HG02798 (cell line): Measurements from ENCODE around the gene PITX3.
"Not testable (repeated sequence)": the region's sequence is repeated elsewhere in the genome, so short reads cannot be mapped to it uniquely, and the experiment has no call there.

ENCODE experiments used
- ATAC-seq: cut with Tn5 transposase; IDR thresholded peaks from one replicate; pipeline ENCODE4 v1.9.1; 2021; ENCODE audit warnings: mild to moderate bottlenecking; ENCODE audit not compliant: unreplicated experiment, poor library complexity

PITX3 gene

GRCh38 chr10:102230264-102230860 lies 10.9 kb downstream of the PITX3 start:
- no peak for ATAC-seq

DNA sequence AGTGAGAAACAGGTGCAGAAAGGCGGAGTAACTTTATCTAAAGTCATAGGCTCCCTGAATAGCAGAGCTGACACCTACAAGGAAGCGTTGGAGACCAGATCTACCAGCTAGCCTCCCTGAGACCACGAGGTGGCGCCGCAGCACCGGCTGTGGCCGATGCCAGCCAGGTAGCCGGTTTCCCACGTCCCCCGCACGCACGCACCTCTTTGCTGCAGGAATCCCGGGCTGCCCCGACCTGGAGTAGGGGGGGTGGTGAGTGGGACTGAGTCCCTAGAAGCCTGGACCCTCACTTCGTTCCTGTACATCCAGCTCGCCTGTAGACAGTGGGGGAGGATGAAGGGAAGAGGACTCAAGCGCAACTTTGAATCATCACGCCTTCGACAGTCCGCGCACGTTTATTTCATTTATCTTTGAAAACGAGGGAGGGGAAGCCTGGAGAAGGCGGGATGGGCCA lies 11.5 kb downstream of the PITX3 start:
- peak; percentile 42 for ATAC-seq

- ATAC-seq, result no peak
These were observed 14.3 kb downstream of the PITX3 start for GRCh38 chr10:102227050-102227449.

GRCh38 chr10:102226542-102226870 lies 14.8 kb downstream of the PITX3 start:
- ATAC-seq, result no peak

DNA sequence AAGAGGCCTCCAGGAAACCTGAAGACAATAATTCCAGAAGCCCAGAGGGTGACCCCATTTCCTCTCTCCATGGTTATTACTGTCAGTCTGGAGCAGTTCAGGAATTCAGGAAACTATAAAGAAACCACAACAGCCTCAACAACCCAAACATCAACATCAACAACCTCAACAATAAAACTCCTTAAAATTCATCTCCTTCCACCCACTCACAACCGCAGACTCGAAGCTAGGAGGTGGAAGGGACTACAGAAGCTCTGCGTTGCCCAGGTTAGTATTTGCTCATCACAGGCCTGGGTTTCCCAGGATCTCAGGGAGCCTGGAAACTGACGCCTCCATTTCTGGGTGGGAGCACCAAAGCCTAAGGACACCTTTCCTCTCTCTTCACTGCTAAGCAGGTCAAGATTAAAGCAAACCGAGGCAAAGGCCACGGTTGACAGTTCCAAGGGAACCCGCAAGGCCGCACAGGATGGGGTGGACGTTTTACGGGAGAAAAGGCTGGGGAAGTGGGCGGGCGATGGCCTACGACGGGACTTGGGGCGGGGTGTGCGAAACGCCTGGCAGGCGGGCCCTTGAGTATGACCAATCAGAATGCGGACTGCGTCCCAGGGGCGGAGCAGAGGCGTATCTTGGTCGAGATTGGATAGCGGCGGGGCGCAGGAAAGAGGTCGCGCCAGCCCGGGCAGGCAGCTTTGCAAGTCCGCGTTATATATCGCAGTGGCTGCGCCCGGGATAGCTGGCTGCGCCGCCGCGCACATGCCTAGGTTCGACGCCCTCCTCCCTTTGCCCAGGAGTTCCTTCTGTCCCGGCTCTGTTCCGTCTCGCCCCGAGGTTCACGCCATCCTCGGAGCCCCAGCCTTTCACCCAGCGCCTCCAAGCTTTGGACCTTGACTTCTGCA lies 15.4 kb downstream of the PITX3 start, which contains the start of gene ELOVL3:
ELOVL3 (plus strand) TSS at position 654 of the 896 bp plus-strand sequence. CDS start 250 bp downstream, outside the sequence.
- peak; percentile 88 for ATAC-seq

- ATAC-seq, result no peak
These were observed 18.5 kb downstream of the PITX3 start for GRCh38 chr10:102222797-102223196.

GRCh38 chr10:102220612-102221011 lies 20.7 kb downstream of the PITX3 start:
- no peak for ATAC-seq

GRCh38 chr10:102219370-102219769 lies 21.9 kb downstream of the PITX3 start:
- ATAC-seq, result no peak

DNA sequence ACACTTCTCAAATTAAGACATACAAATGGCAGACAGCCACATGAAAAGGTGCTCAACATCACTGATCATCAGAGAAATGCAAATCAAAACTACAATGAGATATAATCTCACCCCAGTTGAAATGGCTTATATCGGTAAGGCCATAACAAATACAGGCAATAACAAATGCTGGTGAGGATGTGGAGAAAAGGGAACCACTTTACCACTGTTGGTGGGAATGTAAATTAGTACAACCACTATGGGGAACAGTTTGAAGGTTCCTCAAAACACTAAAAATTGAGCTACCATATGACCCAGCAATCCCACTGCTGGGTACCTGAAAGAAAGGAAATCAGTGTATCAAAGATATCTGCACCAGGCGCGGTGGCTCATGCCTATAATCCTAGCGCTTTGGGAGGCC lies 27.7 kb downstream of the PITX3 start:
- not testable (repeated sequence) for ATAC-seq

GRCh38 chr10:102211615-102212299 lies 29.6 kb downstream of the PITX3 start:
- no peak for ATAC-seq

DNA sequence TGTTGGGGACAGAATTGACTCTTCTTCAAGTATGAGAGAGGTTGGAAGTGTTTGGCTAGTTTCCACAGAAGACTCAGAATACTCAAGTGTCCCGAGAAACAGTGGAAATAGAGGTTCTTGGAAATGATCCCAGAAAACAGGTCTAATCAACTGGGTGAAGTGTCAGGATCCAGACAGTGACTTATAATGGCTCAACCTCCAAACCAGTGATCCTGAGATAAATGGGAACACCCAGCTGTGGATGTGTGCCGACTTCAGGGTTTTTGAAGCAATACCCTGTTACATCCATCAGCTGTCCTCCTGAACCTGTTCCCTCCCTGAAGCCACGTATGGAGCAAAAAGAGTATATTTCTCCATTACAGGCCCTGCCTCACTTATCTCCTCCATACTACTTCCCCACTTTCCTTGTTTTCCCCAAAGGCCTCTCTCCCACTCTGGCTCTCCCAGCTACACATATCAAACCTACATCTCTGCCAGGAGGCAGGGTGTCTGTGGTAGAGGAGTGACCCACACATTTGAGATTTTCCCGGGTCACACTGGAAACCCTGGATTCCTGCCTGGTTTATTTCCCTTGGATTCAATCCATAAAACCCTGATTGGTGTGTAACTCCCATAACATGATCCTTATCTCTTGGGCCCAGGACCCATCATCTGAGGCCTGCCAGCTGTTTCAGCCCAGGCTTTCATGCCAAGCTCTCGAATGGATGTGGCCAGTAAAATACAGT lies 32.8 kb downstream of the PITX3 start:
- ATAC-seq, result no peak

- ATAC-seq, result no peak
These were observed 38.9 kb downstream of the PITX3 start for GRCh38 chr10:102202386-102202785.

- ATAC-seq, result no peak
These were observed 40.3 kb downstream of the PITX3 start for GRCh38 chr10:102200751-102201640.

DNA sequence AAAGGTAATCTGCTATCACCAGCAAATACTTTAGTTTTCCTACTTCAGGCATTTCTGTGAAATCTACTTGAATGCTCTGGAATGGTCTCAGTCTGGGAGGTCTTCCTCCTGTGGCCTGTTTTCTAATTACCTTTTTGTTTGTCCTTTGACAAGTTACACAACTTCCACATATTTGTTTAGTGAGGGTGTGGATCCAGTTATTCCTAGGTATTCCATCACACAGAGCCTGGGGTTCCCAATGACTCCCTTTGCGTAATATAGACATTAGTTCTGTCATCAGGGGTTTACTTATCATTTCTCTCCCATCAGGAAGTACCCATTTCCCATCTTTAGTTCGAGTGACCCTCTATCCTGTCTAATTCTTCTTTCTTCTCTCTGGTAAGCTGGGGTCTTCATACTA lies 43.3 kb downstream of the PITX3 start:
- ATAC-seq, result no peak

DNA sequence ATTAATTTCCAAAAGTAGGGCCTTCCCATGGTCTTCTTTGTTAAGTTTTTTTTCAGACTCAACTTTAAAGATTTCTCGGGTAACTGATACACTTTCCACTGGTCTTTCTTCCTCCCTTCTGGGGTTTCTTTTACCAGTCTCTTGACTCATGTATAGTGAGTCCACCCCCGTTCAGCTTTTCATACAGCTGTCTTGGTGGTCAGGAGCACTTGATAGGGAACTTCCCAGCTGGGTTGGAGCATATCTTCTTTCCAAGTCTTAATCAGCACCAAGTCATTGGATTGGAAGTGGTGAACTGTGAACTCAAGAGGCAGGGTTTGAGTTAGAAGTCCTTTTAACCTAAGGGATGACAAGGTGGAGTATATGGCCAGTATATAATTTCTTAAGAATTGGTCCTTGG lies 44.4 kb downstream of the PITX3 start:
- ATAC-seq, result no peak

DNA sequence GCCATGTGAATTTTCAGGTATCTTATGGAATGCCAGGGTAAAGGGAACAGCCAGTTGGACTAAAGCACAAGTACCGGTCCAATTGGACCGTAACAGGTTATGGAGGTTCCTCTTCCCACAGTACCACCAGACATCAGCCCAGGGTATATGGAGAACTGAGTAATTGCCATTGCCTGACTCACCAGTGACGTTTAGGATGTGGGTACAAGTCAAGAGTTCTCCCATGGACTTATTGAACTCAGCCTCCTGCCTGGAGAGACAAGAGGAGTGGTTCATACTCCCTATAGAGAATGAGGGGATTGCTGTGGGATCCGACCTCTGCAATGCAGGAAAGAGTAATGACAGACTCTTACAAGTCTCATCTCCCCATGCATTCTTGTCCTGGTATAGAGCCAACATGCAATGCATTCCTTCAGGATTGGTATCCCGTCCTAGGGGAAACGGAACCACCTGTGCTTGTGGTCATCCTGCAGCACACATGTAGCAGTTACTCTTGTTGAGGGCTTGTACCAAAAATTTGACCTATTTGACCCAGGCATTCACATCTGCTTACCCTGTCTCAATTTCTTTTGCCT lies 45.9 kb downstream of the PITX3 start:
- no peak for ATAC-seq

DNA sequence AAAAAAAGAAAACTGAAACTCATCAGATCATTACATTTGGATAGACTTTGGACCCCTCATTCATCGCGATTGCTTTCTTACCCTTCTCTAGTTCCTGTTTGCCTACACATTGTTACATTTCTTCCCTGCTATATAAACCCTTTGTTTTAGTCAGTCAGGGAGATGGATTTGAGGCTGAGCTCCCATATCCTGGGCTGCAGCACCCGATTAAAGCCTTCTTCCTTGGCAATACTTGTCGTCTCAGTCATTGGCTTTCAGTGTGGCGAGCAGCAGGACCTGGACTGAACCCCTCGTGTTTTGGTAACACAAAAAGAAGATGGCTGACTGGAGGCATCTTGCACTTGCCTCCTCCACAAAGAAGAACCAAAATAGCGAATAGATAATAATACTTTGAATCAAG lies 49.4 kb downstream of the PITX3 start:
- ATAC-seq, result no peak

GRCh38 chr10:102188941-102189898 lies 52.1 kb downstream of the PITX3 start:
- not testable (repeated sequence) for ATAC-seq
